ENCODE data around the gene ISCA2.
A peak's percentile ranks its signal among the peaks of the same experiment; 100 is the strongest.
"Not testable (repeated sequence)": the region's sequence is repeated elsewhere in the genome, so short reads cannot be mapped to it uniquely, and the experiment has no call there.

ISCA2 gene

GRCh38 chr14:74493343-74494261 is at the start of gene ISCA2:
Gene ISCA2 (plus strand): TSS chr14:74493765. CDS start chr14:74493775, 10 bp downstream.
- peak within 1 kb of the TSS; percentile 97 for H3K4me3 ChIP-seq (ENCODE audit: low read depth, low read length)

GRCh38 chr14:74444866-74445265 is 48.7 kb upstream of the ISCA2 start:
- H3K4me3 ChIP-seq (ENCODE audit: low read depth, low read length), result no peak overlapping the region

GRCh38 chr14:74454397-74454796 is 39.2 kb upstream of the ISCA2 start:
- not testable (repeated sequence) for H3K4me3 ChIP-seq (ENCODE audit: low read depth, low read length)

DNA sequence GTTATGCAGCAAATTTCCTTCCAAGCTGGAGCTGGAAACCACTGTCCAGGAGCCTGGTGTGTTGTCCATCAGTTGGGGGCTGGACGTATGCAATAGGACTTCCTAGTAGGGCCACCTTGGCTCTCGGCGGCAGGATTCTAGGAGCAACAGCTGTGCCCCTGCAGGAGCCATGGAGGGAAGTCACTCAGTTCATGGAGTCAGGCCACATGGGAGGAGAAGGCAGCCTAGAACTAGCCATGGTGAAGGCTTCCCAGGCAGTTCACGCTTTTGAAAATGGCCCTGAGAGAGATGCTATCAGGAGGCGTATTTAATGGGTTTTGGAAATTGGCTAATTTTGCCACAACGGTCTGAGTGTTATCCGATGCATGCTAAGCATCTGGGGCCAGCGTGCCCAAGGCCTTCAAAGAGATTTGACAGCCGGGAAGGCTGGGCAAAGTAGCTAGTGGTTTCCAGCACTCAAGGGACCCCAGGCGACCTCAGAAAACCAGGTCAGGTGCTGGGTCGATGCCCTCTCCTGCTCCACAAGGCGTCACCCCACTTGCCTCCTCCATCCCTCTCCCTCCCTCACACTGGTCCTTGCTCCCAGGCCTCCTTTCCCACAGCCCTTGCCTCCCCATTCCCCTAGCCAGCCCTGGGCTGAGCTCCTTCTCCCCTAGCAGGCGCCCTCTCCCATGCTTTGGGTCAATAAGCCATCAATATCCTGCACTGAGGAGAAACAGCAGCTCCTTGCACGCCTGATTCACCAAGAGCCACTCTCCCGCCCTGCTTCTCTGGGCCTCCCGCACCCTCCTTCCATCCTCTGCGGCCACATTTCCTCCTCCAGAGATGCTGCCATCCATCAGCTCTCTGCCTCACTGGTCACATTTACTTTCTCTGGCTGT is 36.6 kb upstream of the ISCA2 start:
- no peak overlapping the region for H3K4me3 ChIP-seq (ENCODE audit: low read depth, low read length)

DNA sequence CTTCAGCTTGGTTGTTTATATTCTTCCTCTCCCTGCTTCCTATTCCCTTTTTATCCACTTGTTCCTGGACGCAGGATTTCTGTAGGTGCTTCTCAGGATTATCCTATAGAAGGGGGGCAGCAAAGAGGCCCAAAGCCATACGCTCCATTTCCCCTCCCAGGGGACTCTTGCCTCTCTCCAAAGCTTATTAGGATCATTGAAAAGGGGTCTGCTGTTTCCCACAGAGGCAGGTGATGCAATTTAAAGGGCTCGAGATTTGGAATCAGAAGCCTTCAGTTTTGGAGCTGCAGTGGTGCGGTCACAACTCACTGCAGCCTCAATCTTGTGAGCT is 36.0 kb upstream of the ISCA2 start:
- no peak overlapping the region for H3K4me3 ChIP-seq (ENCODE audit: low read depth, low read length)

GRCh38 chr14:74459289-74459946 is 34.1 kb upstream of the ISCA2 start:
- no peak overlapping the region for H3K4me3 ChIP-seq (ENCODE audit: low read depth, low read length)

DNA sequence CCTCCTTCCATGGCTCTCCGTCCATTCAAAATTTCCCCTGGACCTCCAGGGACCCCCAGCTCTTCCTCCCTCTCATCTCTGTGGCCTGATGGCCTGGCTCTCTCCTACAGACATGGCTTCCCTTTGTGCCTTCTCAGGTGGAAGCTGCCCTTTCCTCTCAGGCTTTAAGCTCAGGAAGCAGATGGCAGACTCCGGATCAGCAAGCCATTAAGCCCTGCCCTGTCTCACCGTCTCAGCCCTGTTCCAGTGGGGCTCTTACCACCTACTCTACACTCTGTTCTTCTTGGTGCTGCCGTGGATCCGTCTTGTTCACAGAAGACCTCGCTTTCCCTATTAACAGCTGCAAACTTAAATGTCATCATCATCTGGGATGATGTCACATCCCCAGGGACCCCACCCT is 33.6 kb upstream of the ISCA2 start:
- H3K4me3 ChIP-seq (ENCODE audit: low read depth, low read length), result no peak overlapping the region

- H3K4me3 ChIP-seq (ENCODE audit: low read depth, low read length), result no peak overlapping the region
Measured at GRCh38 chr14:74462993-74463392, 30.6 kb upstream of the ISCA2 start.

DNA sequence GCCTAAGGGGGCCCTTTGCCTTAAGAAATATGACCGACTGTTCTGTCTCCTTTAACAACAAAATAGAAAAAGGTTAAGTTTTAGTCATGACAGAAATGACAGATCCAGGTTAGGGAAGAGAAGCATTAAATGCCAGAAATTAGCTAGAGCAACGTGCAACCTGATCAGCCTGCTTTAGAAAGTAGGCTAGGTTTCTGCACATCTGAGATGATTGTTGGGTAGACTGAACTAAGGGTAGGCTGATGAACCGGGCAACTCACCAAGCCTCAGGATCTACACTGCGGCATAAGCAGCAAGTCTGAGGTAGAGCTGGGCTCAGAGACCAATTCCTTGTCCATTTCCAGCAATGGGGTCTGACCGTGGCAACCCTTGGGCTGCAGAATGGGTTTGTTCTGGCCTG is 29.9 kb upstream of the ISCA2 start:
- H3K4me3 ChIP-seq (ENCODE audit: low read depth, low read length), result no peak overlapping the region

DNA sequence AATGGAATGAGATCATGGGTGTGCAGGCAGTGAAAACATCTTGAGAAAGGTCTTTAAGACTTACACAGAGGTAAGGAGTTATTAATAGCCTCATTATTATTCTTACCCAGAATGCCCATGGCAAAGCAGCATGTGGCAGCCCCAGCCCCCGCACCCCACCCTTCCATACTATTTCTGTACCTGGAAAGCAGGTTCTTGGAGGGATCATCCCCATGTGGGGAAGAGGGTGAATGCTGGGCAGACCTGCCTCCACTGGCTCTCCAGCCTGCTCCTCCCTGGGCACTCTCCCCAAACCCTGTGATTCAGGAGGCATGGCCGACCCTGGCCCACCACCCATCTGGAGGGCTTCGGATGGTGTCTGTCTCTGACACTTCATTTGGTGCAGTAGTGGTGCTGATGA is 28.8 kb upstream of the ISCA2 start:
- H3K4me3 ChIP-seq (ENCODE audit: low read depth, low read length), result no peak overlapping the region

DNA sequence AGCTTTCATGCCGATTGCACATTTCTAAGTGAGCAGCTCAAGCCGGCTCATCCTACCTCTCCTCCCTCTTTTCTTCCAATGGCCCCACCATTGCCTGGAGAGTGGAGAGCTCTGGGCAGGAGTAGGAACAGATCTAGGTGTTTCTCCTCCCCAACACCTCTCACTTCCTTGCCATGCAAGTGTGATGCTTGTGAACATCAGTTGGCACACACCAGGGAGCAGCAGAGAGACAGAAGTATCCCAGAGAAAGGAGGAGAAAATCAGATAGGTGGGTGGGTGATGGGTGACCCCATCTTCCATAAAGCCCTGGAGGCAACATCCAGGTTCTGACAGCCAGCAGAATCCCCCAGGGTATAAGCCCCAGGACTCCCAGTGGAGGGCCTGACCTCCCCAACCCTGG is 28.2 kb upstream of the ISCA2 start:
- H3K4me3 ChIP-seq (ENCODE audit: low read depth, low read length), result no peak overlapping the region

DNA sequence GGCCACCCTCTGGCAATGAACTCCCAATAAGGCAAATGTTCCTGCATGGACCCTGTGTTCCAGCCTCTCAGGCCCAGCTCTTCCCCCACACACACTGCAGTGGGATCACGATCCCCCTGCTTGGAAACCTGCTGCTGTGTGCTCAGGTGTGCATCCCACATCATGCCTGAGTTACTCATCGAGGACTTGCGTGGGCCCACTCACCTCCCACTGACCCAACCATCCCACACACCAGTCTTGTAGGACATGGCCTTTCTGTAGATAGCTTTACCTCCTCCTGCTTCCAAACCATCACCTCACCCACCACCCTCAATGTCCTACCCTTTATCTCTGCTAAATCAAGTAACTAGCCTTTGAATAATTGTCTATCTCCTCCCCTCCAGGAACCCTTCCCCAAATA is 25.1 kb upstream of the ISCA2 start:
- H3K4me3 ChIP-seq (ENCODE audit: low read depth, low read length), result no peak overlapping the region

- no peak overlapping the region for H3K4me3 ChIP-seq (ENCODE audit: low read depth, low read length)
Measured at GRCh38 chr14:74469548-74470518, 23.7 kb upstream of the ISCA2 start.

GRCh38 chr14:74472601-74473000 is 21.0 kb upstream of the ISCA2 start:
- H3K4me3 ChIP-seq (ENCODE audit: low read depth, low read length), result no peak overlapping the region

- no peak overlapping the region for H3K4me3 ChIP-seq (ENCODE audit: low read depth, low read length)
Measured at GRCh38 chr14:74474376-74474775, 19.2 kb upstream of the ISCA2 start.

- no peak overlapping the region for H3K4me3 ChIP-seq (ENCODE audit: low read depth, low read length)
Measured at GRCh38 chr14:74475678-74476077, 17.9 kb upstream of the ISCA2 start.

DNA sequence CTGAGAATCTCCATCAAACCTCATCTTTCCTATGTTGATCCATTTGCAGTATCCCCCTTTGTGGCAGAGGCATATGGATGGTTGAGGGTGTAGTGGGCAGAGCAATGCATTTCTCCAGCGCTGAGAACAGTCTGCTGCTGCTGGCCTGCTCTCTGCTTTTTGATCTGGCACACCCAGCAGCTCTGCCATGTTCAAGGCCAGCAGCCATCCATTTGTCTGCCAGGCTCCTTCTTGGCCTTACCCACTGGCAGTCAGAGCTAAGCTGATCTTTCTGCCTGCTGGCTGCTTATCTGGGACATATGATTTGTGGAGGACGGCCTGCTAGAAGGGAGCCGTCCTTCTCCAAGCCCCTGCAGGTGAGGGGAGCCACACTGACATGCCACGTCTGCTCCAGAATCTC is 17.5 kb upstream of the ISCA2 start:
- H3K4me3 ChIP-seq (ENCODE audit: low read depth, low read length), result no peak overlapping the region

DNA sequence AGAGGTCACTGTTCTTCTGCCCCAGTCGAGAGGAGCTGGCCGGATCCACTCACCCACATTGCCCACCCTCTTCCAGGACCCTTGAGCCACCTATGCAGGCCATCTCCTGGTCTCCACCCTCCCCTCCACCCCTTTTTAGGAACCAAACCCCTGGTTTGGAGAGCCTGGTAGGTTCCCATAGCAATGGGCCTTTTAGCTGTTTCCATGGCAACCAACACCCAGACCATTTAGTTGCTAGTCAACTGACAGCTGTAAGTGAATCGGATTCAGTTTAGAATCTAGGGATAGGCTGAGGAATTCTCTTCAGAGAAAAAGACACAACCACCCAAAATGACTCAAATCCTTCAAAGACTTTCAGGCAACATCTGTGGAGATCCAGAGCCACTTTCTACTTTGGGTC is 17.0 kb upstream of the ISCA2 start:
- no peak overlapping the region for H3K4me3 ChIP-seq (ENCODE audit: low read depth, low read length)

DNA sequence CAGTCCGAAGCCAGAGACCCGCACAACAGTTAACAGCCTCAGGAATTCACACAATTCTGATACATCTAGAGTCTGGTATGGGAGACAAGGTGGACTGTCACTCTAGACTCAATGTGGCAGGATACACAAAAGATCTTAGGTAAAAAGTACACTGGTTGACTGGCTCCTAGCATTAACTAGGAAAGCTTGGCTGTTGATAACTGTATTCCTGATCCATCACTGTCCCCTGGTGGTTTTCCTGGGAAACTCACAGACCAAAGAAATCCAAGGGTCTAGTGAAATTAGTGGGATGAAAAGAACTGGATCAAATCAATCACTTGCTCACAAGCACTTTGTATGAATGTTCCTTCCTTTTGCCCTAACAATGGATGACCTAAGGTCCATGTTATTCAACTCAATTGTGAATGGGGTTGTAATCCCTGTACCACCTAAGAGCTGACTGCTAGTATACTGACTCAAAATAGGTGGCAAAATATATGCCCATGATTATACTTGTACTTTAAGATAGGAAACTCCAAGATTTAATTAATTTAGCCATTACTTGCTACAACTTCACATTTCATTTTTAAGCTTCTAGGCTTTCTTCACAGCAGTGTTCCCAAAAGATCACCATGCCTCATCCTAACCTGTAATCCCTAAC is 14.4 kb upstream of the ISCA2 start:
- H3K4me3 ChIP-seq (ENCODE audit: low read depth, low read length), result no peak overlapping the region

DNA sequence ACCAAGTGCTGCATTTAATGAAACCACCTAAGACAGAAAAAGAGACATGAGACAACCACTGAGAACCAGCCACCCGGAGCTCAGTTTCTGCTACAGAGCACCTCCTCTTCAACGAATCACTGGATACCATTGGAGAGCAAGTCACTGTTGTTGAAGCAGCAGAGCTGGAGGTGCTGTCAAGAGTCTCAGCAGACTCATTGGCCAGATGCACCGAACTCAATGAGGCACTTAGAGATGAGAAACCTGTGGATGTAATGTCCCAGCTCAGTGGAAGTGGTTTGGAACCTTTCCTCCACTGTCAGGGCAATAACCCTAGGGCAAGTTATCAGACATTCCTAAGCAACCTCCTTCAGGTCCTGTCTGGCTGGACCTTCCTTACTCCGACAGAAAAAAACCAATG is 13.5 kb upstream of the ISCA2 start:
- no peak overlapping the region for H3K4me3 ChIP-seq (ENCODE audit: low read depth, low read length)
